IMR-90 (cell line): ENCODE results near the gene HHIPL1. TPM values are rescaled to one million over a fixed set of nuclear protein-coding genes. Genes with fewer than 3 reads are reported as not detected.

Source experiments
- ATAC-seq: fragments of 200-7000 bp; cut with Tn5 transposase; 2 replicates; pipeline ENCODE4 v1.9.1; 2020; ENCODE audit warnings: low read depth, mild to moderate bottlenecking, moderate library complexity
- BruUV-seq: library from RNA; stranded (reverse); fragments of 400-500 nt; replicated peaks from 2 replicates; lab custom pipeline; 2021; lab: Mats Ljungman, UMichigan
- CTCF ChIA-PET: fragments of 300-600 bp; formaldehyde crosslinking; extraction: SDS; loops from one replicate; lab custom pipeline; 2021; ENCODE audit warnings: antibody characterized with exemption; lab: Yijun Ruan, JAX
- POLR2A ChIA-PET: fragments of 300-600 bp; sonication (Branson Sonifier 250); formaldehyde crosslinking; loops from one replicate; lab custom pipeline; 2022; ENCODE audit warnings: antibody characterized with exemption; ENCODE audit not compliant: unreplicated experiment; lab: Charles Lee
- DNase-seq: peaks from one replicate; pipeline ENCODE4 v3.0.0; 2013
- H2AFZ ChIP-seq: replicated peaks from 2 replicates; pipeline ENCODE3; 2013; ENCODE audit warnings: low read length, mild to moderate bottlenecking; ENCODE audit not compliant: poor library complexity
- H2AK5ac ChIP-seq: 2 replicates; pipeline ENCODE4 v1.6.1; 2013; ENCODE audit warnings: low read depth, low read length, inconsistent platforms
- H2AK9ac ChIP-seq: replicated peaks from 2 replicates; pipeline ENCODE3; 2013; ENCODE audit warnings: mild to moderate bottlenecking, low read depth, low read length, moderate library complexity; ENCODE audit not compliant: poor library complexity
- H2BK120ac ChIP-seq: 2 replicates; pipeline ENCODE4 v1.6.1; 2013; ENCODE audit warnings: low read depth, low read length, inconsistent platforms
- H2BK15ac ChIP-seq: 3 replicates; pipeline ENCODE4 v1.6.1; 2013; ENCODE audit warnings: low read depth, low read length, inconsistent platforms
- H2BK20ac ChIP-seq: 2 replicates; pipeline ENCODE4 v1.6.1; 2013; ENCODE audit warnings: low read depth, mild to moderate bottlenecking, inconsistent platforms, low read length, moderate library complexity
- H2BK5ac ChIP-seq: 2 replicates; pipeline ENCODE4 v1.6.1; 2013; ENCODE audit warnings: mild to moderate bottlenecking, low read depth, low read length, inconsistent platforms; ENCODE audit not compliant: poor library complexity, severe bottlenecking
- H3K14ac ChIP-seq: replicated peaks from 2 replicates; pipeline ENCODE4 v1.6.1; 2013; ENCODE audit warnings: low read depth, low read length, inconsistent platforms
- H3K18ac ChIP-seq: 2 replicates; pipeline ENCODE4 v1.6.1; 2013; ENCODE audit warnings: low read depth, low read length, control low read depth
- H3K23ac ChIP-seq: 2 replicates; pipeline ENCODE4 v1.6.1; 2013; ENCODE audit warnings: low read depth, low read length, inconsistent platforms
- H3K27ac ChIP-seq: 2 replicates; pipeline ENCODE4 v1.5.1; 2013; ENCODE audit warnings: mild to moderate bottlenecking, control low read depth, low read length; ENCODE audit not compliant: insufficient read depth
- H3K27me3 ChIP-seq: 2 replicates; pipeline ENCODE4 v1.6.1; 2013; ENCODE audit warnings: low read length; ENCODE audit not compliant: control insufficient read depth, insufficient read depth
- H3K36me3 ChIP-seq: 2 replicates; pipeline ENCODE4 v1.6.1; 2013; ENCODE audit warnings: low read length, mixed read lengths; ENCODE audit not compliant: control insufficient read depth, insufficient read depth
- H3K4ac ChIP-seq: 2 replicates; pipeline ENCODE4 v1.6.1; 2013; ENCODE audit warnings: low read depth, low read length, inconsistent platforms
- H3K4me1 ChIP-seq: 2 replicates; pipeline ENCODE4 v1.6.1; 2013; ENCODE audit warnings: low read length, mixed read lengths; ENCODE audit not compliant: control insufficient read depth, insufficient read depth
- H3K4me2 ChIP-seq: 2 replicates; pipeline ENCODE4 v1.6.1; 2013; ENCODE audit warnings: low read depth, mild to moderate bottlenecking, control low read depth, low read length, moderate library complexity
- H3K4me3 ChIP-seq: 2 replicates; pipeline ENCODE4 v1.5.1; 2013; ENCODE audit warnings: low read depth, mild to moderate bottlenecking, control low read depth, low read length, moderate library complexity; ENCODE audit not compliant: insufficient read depth
- H3K56ac ChIP-seq: 2 replicates; pipeline ENCODE4 v1.6.1; 2013; ENCODE audit warnings: low read length, inconsistent platforms; ENCODE audit not compliant: insufficient read depth; ENCODE audit errors: extremely low read depth
- H3K79me1 ChIP-seq, 2 experiments: 2 replicates each; pipeline ENCODE4 v1.6.1; 2013; ENCODE audit warnings: low read length in 2 of 2, inconsistent platforms in 1 of 2, low read depth in 1 of 2
- H3K9ac ChIP-seq: 2 replicates; pipeline ENCODE4 v1.6.1; 2013; ENCODE audit warnings: low read depth, low read length, control low read depth
- H3K9me1 ChIP-seq: 2 replicates; pipeline ENCODE4 v1.6.1; 2013; ENCODE audit warnings: low read length, inconsistent platforms; ENCODE audit not compliant: insufficient read depth
- H3K9me3 ChIP-seq: 2 replicates; pipeline ENCODE4 v1.6.1; 2013; ENCODE audit warnings: low read length; ENCODE audit not compliant: control insufficient read depth, insufficient read depth
- H4K20me1 ChIP-seq: 2 replicates; pipeline ENCODE4 v1.6.1; 2013; ENCODE audit warnings: low read length, inconsistent platforms; ENCODE audit not compliant: insufficient read depth
- H4K5ac ChIP-seq: 2 replicates; pipeline ENCODE4 v1.6.1; 2013; ENCODE audit warnings: mild to moderate bottlenecking, low read depth, low read length, control low read depth
- H4K8ac ChIP-seq, 2 experiments: 2 replicates each; pipeline ENCODE4 v1.6.1; 2013; ENCODE audit warnings: low read depth in 2 of 2, low read length in 2 of 2, control low read depth in 1 of 2, inconsistent platforms in 1 of 2
- H4K91ac ChIP-seq: 2 replicates; pipeline ENCODE4 v1.6.1; 2013; ENCODE audit warnings: low read depth, low read length, inconsistent platforms; ENCODE audit not compliant: insufficient read depth
- BHLHE40 ChIP-seq: fragments of 150-350 bp; IDR thresholded peaks from 2 replicates; pipeline ENCODE4 v1.6.1; 2016; ENCODE audit warnings: mild to moderate bottlenecking, low read depth, low read length
- CEBPB ChIP-seq: IDR thresholded peaks from 2 replicates; pipeline ENCODE4 v1.6.1; 2012; ENCODE audit warnings: low read depth, low read length, improper control_type of control experiment
- CHD1 ChIP-seq: IDR thresholded peaks from 2 replicates; pipeline ENCODE4 v1.6.1; 2012; ENCODE audit warnings: low read depth, low read length, improper control_type of control experiment
- FOS ChIP-seq: fragments of 150-350 bp; IDR thresholded peaks from 2 replicates; pipeline ENCODE4 v1.6.1; 2016; ENCODE audit warnings: low read depth, low read length
- MAFK ChIP-seq: IDR thresholded peaks from 2 replicates; pipeline ENCODE4 v1.6.1; 2012; ENCODE audit warnings: low read depth, low read length, improper control_type of control experiment
- MAZ ChIP-seq: IDR thresholded peaks from 2 replicates; pipeline ENCODE4 v1.6.1; 2012; ENCODE audit warnings: low read depth, mild to moderate bottlenecking, low read length, improper control_type of control experiment, moderate library complexity, borderline replicate concordance
- MXI1 ChIP-seq: IDR thresholded peaks from 2 replicates; pipeline ENCODE4 v1.6.1; 2012; ENCODE audit warnings: low read depth, mild to moderate bottlenecking, low read length, moderate library complexity, borderline replicate concordance
- NFE2L2 ChIP-seq: fragments of 150-350 bp; IDR thresholded peaks from 2 replicates; pipeline ENCODE4 v1.6.1; 2016; ENCODE audit warnings: low read depth, mild to moderate bottlenecking, low read length
- POLR2A ChIP-seq: IDR thresholded peaks from 2 replicates; pipeline ENCODE4 v1.6.1; 2012; ENCODE audit warnings: mild to moderate bottlenecking, low read depth, low read length
- RAD21 ChIP-seq: IDR thresholded peaks from 2 replicates; pipeline ENCODE4 v1.6.1; 2012; ENCODE audit warnings: low read length, improper control_type of control experiment
- RCOR1 ChIP-seq: IDR thresholded peaks from 2 replicates; pipeline ENCODE4 v1.6.1; 2012; ENCODE audit warnings: mild to moderate bottlenecking, low read length, improper control_type of control experiment; ENCODE audit not compliant: insufficient replicate concordance
- RFX5 ChIP-seq: IDR thresholded peaks from 2 replicates; pipeline ENCODE4 v1.8.0; 2012; ENCODE audit warnings: low read depth, mild to moderate bottlenecking, low read length, moderate library complexity
- SMC3 ChIP-seq: fragments of 150-350 bp; IDR thresholded peaks from 2 replicates; pipeline ENCODE4 v1.6.1; 2016; ENCODE audit warnings: low read depth, mild to moderate bottlenecking, antibody characterized with exemption, low read length, moderate library complexity
- WGBS, 2 experiments: methylation state at CpG; one replicate each; pipeline versions ENCODE4 v1.1.5 to v1.1.7; 2013; ENCODE audit warnings: missing lambda C conversion rate in 2 of 2; ENCODE audit not compliant: insufficient read length in 1 of 2; ENCODE audit errors: extremely low coverage in 2 of 2; 5-methylcytosine and 5-hydroxymethylcytosine counted together
- dilution Hi-C: fragments of 300-500 bp; cut with HindIII; formaldehyde crosslinking; loops from one replicate; pipeline ENCODE4 v1.14.3; 2018; ENCODE audit warnings: low sequenced_read_pairs; ENCODE audit not compliant: unreplicated experiment
- in situ Hi-C: fragments of 300-500 bp; cut with MboI; formaldehyde crosslinking; loops from 3 replicates; pipeline ENCODE4 v1.14.3; 2019; ENCODE audit warnings: low sequenced_read_pairs, inconsistent platforms, mixed read lengths
- intact Hi-C: fragments of 100-400 bp; cut with micrococcal nuclease; formaldehyde crosslinking; loops from 2 replicates; pipeline ENCODE4 v1.10.0; 2022
- polyA plus RNA-seq, 3 experiments: library from polyadenylated mRNA; depleted of rRNA; stranded (reverse); fragments of >200 nt; gene quantifications; 2 replicates each; pipeline ENCODE4 v1.2.3, GENCODE V29; 2012; ENCODE audit warnings: low replicate concordance in 1 of 3
- total RNA-seq: library from RNA; depleted of rRNA; stranded (reverse); fragments of >200 nt; gene quantifications from 2 replicates; pipeline ENCODE4 v1.2.3, GENCODE V29; 2012
- TF ChIP-seq, protein P1 (sequence below): fragments of 150-350 bp; IDR thresholded peaks from 2 replicates; pipeline ENCODE4 v1.6.1; 2017; ENCODE audit warnings: mild to moderate bottlenecking, antibody characterized with exemption, low read length, low read depth
- TF ChIP-seq, protein P2 (sequence below): conservative IDR thresholded peaks from 2 replicates; pipeline ENCODE4 v1.5.1; 2012; ENCODE audit warnings: mild to moderate bottlenecking, low read depth, low read length, improper control_type of control experiment
- TF ChIP-seq, protein P3 (sequence below): fragments of 150-350 bp; IDR thresholded peaks from 2 replicates; pipeline ENCODE4 v1.6.1; 2016; ENCODE audit warnings: low read depth, mild to moderate bottlenecking, low read length, moderate library complexity, borderline replicate concordance

HHIPL1 gene
- total and polyA plus RNA-seq, 2 of the 4 experiments (the other 2 are of a cell fraction): 0.65 to 0.72 TPM

DNA sequence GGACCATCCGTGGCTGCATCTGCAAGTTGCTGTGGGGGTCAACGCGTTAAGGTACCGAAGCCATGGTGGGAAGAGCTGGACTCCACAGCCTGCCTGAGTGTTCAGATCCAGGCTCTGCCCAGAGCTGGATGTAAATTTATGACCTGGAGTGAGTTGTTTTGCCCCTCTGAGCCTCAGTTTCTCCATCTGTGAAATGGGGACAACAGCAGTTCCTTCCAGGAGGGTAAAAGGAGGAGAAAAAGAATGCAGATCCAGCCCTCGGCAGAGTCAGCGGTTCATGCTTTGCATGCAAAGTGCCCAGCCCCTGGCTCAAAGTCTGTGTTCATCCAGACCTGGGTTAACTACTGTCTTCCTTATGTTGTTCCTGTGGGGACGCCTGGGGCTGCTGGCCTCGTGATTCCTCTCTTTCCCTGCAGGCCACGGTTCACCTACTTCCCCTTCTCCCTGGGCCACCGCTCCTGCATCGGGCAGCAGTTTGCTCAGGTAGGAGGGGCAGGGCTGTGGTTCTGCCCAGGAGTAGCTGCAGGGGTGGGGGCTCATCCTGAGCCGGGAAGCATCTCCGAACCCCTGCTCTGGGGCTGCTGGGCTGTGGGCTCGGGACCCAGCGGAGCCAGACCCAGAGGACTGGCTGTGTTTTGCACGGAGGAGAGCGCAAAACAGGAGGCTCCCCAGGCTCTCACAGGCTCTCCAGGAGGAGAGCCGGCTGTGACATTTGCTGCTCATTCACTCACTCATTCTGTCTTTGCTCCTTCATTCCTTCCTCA lies 81.0 kb downstream of the HHIPL1 start:
- intact Hi-C loops (no loop called here), in situ Hi-C loops (no loop called here), dilution Hi-C loops (no loop called here)
- H4K91ac ChIP-seq: no peak overlapping the region
- H2AFZ ChIP-seq: no peak overlapping the region
- no peak overlapping the region for H3K23ac ChIP-seq
- DNase-seq: no peak
- H4K8ac ChIP-seq: no peak overlapping the region
- no peaks in the 10 kb centered on the region for H3K79me1 ChIP-seq
- no peaks in the 10 kb centered on the region for H3K36me3 ChIP-seq
- no peak overlapping the region for H3K4me3 ChIP-seq
- 100% methylated on average over 4 of the region's 18 CpGs; no CpG with 5 or more reads in 1 of the 2 experiments for WGBS, 2 experiments
- peaks cover 15% of the 10 kb centered on the region for H3K27me3 ChIP-seq
- H2AK9ac ChIP-seq: no peak overlapping the region
- no peaks in the 10 kb centered on the region for H4K20me1 ChIP-seq
- ATAC-seq: no peak
- POLR2A ChIA-PET: no interaction called here
- no peak overlapping the region for H3K18ac ChIP-seq
- H2BK15ac ChIP-seq: no peak overlapping the region
- H3K9me1 ChIP-seq: no peaks in the 10 kb centered on the region
- H3K9me3 ChIP-seq: no peaks in the 10 kb centered on the region
- H3K4me2 ChIP-seq: no peak overlapping the region
- H4K5ac ChIP-seq: no peak overlapping the region
- H3K14ac ChIP-seq: no peak overlapping the region
- CTCF ChIA-PET: no interaction called here
- no peak overlapping the region for H2BK5ac ChIP-seq
- H2AK5ac ChIP-seq: no peak overlapping the region
- no peak overlapping the region for H3K27ac ChIP-seq
- no peak overlapping the region for H3K9ac ChIP-seq
- TF ChIP-seq MAZ (no peak), SMC3 (no peak), RCOR1 (no peak), CEBPB (no peak), MXI1 (no peak), RAD21 (no peak), POLR2A (no peak), RFX5 (no peak), CHD1 (no peak), MAFK (no peak), NFE2L2 (no peak), FOS (no peak), BHLHE40 (no peak)
- TF ChIP-seq, protein P1, sequence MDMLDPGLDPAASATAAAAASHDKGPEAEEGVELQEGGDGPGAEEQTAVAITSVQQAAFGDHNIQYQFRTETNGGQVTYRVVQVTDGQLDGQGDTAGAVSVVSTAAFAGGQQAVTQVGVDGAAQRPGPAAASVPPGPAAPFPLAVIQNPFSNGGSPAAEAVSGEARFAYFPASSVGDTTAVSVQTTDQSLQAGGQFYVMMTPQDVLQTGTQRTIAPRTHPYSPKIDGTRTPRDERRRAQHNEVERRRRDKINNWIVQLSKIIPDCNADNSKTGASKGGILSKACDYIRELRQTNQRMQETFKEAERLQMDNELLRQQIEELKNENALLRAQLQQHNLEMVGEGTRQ: no peak
- TF ChIP-seq, protein P2, sequence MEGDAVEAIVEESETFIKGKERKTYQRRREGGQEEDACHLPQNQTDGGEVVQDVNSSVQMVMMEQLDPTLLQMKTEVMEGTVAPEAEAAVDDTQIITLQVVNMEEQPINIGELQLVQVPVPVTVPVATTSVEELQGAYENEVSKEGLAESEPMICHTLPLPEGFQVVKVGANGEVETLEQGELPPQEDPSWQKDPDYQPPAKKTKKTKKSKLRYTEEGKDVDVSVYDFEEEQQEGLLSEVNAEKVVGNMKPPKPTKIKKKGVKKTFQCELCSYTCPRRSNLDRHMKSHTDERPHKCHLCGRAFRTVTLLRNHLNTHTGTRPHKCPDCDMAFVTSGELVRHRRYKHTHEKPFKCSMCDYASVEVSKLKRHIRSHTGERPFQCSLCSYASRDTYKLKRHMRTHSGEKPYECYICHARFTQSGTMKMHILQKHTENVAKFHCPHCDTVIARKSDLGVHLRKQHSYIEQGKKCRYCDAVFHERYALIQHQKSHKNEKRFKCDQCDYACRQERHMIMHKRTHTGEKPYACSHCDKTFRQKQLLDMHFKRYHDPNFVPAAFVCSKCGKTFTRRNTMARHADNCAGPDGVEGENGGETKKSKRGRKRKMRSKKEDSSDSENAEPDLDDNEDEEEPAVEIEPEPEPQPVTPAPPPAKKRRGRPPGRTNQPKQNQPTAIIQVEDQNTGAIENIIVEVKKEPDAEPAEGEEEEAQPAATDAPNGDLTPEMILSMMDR: no peak
- TF ChIP-seq, protein P3, sequence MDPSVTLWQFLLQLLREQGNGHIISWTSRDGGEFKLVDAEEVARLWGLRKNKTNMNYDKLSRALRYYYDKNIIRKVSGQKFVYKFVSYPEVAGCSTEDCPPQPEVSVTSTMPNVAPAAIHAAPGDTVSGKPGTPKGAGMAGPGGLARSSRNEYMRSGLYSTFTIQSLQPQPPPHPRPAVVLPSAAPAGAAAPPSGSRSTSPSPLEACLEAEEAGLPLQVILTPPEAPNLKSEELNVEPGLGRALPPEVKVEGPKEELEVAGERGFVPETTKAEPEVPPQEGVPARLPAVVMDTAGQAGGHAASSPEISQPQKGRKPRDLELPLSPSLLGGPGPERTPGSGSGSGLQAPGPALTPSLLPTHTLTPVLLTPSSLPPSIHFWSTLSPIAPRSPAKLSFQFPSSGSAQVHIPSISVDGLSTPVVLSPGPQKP: no peak
- H3K4ac ChIP-seq: no peak overlapping the region
- H3K4me1 ChIP-seq: peaks cover 3% of the 10 kb centered on the region; the same call in 1 of the 2 replicates
- no TSS peak for BruUV-seq
- H2BK20ac ChIP-seq: no peak overlapping the region
- no peak overlapping the region for H2BK120ac ChIP-seq
- no peak overlapping the region for H3K56ac ChIP-seq
